Upper lobe of left lung (tissue), 4 donors: ENCODE data around the gene BTG2.

ENCODE experiments used
- EP300 ChIP-seq, 4 donors: sonication (generic); formaldehyde crosslinking; IDR thresholded peaks; one replicate each; pipeline ENCODE4 v1.5.1; 2017; ENCODE audit warnings: antibody characterized with exemption in 4 of 4, control low read depth in 2 of 4
- TF ChIP-seq, protein P1 (sequence below), 6 experiments: fragments of 450-650 bp in 4 of 6; fragments of 200-600 bp in 2 of 6; sonication (generic) in 2 of 6; IDR thresholded peaks; one replicate each; pipeline ENCODE4 v1.5.1; 2016 to 2019; ENCODE audit warnings: antibody characterized with exemption in 6 of 6

DNA sequence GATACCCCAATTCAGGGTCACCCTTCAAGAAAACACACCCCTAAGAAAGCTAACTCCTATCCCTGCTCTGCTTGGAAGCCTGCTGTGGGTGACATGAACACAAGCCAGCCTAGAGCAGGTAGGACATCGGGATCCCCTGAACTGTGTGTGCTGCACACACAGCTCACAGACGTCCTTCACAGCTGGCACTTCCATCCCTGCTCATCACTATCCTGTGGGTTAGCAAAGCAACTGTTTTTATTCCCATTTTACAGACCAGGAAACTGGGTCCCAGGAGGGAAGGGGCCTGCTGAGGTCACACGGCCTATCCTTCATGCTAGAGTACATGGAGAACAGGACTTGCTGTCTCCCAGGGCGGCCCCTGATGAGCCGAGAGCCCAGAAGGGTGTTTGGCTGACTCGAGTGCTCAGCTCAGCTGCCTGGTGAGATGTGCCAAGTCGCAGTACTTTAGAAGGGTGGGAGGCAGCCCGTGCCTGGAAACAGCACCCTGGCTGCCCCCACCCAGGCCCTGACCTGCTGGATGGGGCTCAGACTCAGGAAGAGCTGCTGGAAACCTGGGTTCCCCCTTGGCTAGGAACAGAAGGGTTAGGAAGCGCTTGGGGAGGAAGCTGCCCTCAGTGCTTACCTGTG is 28.3 kb upstream of the BTG2 start:
- TF ChIP-seq, protein P1, sequence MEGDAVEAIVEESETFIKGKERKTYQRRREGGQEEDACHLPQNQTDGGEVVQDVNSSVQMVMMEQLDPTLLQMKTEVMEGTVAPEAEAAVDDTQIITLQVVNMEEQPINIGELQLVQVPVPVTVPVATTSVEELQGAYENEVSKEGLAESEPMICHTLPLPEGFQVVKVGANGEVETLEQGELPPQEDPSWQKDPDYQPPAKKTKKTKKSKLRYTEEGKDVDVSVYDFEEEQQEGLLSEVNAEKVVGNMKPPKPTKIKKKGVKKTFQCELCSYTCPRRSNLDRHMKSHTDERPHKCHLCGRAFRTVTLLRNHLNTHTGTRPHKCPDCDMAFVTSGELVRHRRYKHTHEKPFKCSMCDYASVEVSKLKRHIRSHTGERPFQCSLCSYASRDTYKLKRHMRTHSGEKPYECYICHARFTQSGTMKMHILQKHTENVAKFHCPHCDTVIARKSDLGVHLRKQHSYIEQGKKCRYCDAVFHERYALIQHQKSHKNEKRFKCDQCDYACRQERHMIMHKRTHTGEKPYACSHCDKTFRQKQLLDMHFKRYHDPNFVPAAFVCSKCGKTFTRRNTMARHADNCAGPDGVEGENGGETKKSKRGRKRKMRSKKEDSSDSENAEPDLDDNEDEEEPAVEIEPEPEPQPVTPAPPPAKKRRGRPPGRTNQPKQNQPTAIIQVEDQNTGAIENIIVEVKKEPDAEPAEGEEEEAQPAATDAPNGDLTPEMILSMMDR (IDR thresholded peaks at IDR 0.05): no peak
- TF ChIP-seq EP300 (IDR thresholded peaks at IDR 0.05): no peak
